Brain pericyte (primary cell): Measurements from ENCODE around the gene MTX1.

Experiments
- DNase-seq: peaks from one replicate; pipeline ENCODE4 v3.0.0-alpha.2; 2012; ENCODE audit warnings: low read depth, low spot score

The MTX1 gene

DNA sequence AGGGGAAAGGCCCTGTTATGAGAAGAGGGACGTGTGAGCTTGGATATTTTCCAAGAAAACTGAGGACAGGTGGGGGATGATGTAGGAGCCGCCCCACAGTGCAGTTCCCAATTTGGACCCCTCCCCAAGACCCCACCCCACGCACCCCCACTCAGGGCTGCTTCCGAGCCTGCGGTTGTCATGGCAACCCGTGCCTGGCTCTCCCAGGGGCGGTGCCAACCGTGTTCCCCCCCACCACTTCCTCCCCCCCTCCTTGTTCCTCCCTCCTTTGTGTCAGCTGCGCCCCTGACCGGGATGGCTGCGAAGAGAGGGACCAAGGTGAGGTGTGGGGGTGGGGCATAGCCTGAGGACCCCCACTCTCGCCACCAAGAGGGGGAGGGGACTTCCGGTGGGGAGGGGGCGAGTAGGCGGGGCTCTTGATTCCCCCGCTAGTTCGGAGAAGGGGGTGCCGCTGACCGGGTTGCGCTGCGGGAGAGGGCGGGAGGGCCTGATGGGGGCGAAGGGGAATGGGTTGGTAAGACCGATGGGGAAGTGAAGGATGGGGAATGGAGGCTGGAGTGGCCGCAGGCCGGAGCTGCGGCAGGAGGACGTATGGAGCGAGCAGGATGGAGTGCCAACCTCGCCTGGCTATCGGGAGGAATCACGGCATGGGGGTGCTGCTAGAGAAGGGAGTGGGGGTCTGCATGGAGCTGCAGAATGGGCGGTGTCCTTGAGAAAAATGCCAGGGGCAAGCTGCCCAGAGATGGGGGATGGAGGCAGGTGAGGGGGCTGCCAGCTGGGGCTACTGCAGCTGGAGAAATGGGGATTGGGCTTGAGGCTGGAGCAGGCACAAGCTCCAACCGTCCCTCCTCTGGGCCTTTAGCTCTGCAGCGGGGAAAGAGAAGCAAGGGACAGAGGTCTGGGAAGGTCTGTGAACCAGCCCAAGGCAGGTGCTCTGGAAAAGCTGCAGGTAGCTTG is 33.9 kb upstream of the MTX1 start:
- no peak for DNase-seq

DNA sequence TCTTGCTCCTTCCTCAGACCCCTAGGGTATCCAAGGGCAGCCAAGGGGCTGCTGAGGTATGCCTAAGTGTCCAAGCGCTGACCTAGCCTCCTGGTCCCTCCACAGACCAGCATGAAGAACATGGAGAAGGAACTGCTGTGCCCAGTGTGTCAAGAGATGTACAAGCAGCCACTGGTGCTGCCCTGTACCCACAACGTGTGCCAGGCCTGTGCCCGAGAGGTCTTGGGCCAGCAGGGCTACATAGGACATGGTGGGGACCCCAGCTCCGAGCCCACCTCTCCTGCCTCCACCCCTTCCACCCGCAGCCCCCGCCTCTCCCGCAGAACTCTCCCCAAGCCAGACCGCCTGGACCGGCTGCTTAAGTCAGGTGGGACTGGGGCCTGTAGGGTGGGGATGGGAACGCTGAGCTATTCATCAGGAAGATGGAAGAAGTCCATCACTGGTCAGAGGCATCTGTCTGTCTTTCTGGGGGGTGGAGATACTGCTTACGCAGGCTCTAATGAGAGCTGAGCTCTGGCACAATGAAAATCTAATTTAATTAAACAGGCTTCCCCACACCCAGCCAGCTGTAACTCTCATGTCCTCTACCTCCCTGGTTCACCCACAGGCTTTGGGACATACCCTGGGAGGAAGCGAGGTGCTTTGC is 33.1 kb upstream of the MTX1 start:
- no peak for DNase-seq

DNA sequence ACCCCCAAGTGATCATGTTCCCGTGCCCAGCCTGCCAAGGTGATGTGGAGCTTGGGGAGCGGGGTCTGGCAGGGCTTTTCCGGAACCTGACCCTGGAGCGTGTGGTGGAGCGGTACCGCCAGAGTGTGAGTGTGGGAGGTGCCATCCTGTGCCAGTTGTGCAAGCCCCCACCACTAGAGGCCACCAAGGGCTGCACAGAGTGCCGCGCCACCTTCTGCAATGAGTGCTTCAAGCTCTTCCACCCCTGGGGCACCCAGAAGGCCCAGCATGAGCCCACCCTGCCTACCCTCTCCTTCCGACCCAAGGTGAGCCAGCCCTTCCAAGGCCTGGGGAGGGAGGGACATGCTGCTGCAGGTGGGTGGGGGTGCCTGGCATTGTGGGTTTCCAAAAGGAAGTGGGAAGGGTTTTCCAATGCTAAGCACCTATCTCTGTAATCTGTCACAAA is 32.5 kb upstream of the MTX1 start:
- DNase-seq = no peak

DNA sequence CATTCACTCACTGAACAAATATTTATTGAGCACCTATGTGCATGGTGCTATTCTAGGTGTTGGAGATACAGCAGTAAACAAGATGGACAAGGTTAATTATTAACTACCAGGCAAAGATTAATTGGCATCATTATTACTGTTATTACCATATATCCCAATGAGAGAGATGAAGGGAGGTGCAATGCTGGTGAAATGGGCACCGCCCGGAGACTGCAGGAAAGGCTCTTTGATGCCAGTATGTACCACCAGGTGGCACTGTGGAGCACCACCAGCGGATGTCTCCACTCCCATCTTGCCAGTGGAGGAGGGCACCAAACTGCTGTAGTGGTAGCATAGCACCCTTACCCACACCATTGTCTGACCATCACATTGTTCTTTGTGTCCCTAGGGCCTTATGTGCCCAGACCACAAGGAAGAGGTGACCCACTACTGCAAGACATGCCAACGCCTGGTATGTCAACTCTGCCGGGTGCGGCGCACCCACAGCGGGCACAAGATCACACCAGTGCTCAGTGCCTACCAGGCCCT is 31.9 kb upstream of the MTX1 start:
- DNase-seq = no peak

DNA sequence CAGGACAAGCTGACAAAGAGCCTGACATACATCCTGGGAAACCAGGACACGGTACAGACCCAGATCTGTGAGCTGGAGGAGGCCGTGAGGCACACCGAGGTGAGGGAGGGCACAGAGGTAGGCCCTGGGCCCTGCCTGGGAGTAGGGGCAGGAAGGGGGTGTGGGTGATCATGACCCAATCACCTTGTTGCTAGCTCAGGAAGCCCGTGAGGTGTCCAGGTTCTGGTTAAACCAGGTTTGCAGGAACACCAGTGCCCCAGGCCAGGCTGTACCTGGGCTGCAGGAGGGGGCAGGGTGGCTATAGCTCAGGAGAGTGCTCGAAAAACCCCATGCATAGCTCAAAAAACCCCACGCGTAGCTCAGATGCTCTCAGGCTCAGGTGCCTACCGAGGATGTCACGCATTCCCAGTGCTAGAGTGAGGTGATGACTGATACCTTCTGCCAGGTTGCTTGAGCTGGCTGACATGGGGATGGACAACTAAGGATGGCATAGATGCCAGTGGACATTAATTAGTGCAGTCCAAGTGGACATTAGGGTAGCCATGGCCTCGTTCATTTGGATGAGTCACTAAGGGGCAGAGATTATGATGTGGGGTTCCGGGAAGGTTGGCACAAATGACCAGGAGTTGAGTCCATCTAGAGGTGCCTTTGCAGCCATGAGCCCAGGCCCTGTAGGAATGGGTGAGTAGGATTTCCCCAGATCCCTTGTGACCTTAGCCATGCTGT is 31.1 kb upstream of the MTX1 start:
- DNase-seq = no peak

DNA sequence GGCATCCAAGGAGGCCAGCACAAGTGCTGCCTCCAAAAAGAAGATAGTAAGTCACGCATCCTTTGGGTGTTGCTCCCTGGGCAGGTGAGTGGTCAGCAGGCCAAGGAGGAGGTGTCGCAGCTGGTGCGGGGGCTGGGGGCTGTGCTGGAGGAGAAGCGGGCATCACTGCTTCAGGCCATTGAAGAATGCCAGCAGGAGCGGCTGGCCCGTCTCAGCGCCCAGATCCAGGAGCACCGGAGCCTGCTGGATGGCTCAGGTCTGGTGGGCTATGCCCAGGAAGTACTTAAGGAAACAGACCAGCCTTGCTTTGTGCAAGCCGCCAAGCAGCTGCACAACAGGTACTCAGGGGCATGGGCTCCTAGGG is 30.6 kb upstream of the MTX1 start:
- DNase-seq = no peak

DNA sequence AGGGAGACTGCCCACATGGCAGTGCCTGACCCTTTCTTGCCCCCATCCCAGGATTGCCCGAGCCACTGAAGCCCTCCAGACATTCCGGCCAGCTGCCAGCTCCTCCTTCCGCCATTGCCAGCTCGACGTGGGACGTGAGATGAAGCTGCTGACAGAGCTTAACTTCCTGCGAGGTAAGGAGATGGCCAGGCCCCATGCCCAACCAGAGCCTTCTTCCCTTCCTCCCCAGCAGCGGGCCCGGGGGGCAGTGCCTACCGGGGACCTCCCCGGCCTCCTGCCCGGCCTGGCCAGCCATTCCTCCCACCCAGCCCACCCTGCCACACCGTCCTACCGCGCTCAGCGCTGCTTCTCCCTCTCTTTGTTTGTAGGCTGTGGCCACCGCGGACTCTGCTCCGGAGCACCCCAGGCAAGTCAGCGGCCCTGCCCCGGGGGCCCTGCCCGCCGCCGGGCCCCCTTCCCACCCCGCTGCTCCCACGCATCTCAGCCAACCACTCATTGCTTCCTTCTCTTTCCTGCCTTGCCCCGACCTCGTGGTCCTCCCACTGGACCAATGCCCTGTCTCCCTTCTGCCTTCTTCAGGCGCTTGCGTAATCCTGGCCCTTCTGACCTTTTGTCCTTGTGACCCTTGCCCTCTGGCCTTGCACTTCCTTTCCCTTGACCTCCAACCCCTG is 29.9 kb upstream of the MTX1 start:
- DNase-seq = no peak

DNA sequence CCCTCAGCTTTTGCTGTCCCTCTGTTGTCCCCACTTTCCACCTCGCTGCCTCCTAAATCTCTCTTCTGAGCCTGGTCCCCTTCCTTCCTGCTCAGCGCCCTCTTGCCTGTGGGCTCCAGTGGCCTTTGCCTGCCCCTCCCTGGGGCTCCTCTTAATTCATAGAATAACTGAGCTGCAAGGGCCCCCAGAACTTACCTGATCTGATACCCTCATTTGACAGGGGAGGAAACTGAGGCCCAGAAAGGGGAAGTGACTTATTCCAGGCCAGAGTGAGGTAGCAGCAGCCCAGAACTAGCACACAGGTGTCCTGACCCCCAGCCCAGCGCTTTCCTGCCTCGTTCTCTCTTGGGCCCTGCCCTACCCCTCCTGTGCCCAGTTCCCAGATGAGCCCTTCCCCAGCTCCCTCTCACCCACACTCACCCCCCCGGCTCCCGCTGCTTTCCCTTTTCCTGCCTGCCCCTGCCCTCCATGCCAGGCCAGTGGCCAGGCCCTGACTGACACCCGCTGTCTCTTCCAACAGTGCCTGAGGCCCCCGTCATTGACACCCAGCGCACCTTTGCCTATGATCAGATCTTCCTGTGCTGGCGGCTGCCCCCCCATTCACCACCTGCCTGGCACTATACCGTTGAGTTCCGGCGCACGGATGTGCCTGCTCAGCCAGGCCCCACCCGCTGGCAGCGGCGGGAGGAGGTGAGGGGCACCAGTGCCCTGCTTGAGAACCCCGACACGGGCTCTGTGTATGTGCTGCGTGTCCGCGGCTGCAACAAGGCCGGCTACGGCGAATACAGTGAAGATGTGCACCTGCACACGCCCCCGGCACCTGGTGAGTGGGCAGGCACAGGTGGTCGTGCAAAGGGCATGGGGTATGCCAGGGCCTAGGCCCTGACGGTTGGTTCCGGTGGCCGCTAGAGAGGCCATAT is 29.1 kb upstream of the MTX1 start:
- DNase-seq = no peak

DNA sequence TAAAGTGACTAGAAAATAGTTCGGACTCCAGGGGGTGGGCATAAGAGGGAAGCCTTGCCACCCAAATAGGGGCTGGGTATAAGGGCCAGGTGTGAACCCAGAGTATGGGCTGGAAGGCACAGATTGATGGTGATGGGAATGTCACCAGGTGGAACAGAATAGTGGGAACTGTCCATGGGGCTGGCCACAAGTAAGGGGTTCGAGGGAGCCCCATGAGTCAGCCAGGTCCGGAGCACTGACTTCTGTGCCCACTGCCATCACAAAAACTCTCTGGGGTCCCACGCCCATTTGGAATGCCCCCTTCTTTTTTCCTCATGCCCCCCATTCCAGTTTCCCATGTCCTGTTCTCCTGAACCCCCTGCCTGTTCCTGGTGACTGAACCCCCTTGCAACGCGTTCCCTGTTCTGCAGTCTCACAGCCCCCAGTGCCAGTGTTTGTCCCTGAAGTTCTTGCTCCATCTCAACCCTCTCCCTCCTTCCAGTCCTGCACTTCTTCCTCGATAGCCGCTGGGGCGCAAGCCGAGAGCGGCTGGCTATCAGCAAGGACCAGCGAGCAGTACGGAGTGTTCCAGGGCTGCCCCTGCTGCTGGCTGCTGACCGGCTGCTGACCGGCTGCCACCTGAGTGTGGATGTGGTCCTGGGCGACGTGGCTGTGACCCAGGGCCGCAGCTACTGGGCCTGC is 27.0 kb upstream of the MTX1 start:
- no peak for DNase-seq

DNA sequence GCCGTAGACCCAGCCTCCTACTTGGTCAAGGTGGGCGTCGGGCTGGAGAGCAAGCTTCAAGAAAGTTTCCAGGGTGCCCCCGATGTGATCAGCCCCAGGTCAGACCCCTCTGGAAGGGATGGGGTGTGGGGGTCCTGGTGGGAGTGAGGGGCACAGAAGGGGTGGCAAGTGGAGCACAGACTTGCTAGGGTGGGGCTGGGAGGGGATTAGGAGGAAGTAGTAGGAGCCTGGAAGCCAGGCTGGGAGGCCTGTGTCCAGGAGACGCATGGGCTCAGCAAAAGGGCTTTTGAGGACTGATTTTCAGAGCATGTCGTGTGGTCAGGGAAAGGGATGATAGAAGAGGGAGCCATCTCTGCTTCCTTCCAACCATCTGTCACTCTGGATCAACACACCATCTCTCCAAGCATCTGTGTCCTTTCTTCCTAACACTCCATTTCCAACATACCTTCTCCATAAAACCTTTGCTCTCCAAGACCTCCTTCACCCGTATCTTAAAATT is 26.4 kb upstream of the MTX1 start:
- no peak for DNase-seq

DNA sequence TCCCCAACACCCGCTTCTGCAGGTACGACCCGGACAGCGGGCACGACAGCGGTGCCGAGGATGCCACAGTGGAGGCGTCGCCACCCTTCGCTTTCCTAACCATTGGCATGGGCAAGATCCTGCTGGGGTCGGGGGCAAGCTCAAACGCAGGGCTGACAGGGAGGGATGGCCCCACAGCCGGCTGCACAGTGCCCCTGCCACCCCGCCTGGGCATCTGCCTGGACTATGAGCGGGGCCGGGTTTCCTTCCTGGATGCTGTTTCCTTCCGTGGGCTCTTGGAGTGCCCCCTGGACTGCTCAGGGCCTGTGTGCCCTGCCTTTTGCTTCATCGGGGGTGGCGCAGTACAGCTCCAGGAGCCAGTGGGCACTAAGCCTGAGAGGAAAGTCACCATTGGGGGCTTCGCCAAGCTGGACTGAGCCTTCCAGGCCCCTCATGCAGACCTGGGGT is 24.7 kb upstream of the MTX1 start:
- no peak for DNase-seq

DNA sequence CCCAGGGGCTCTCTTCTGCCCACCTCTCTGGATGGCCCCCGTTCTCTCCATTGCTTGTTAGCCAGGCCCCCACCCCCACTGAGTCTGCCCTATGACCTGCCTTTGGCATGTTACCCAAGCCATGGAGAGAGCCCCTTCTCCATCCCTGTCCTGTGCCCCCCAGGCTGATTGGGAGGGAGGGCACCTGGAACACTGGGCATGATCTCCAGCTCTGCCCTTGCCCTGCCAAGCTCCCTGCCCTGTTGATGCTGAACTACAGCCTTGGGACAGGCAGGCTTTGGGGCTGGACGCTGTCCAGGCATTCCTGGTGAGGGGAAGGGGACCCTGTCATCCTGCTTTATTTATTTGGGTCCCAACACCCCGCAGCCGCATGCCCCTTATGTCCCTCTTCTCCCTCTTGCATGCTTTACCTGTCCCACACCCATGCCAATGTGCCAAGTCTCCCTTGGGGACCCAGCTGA is 24.1 kb upstream of the MTX1 start:
- DNase-seq = no peak

DNA sequence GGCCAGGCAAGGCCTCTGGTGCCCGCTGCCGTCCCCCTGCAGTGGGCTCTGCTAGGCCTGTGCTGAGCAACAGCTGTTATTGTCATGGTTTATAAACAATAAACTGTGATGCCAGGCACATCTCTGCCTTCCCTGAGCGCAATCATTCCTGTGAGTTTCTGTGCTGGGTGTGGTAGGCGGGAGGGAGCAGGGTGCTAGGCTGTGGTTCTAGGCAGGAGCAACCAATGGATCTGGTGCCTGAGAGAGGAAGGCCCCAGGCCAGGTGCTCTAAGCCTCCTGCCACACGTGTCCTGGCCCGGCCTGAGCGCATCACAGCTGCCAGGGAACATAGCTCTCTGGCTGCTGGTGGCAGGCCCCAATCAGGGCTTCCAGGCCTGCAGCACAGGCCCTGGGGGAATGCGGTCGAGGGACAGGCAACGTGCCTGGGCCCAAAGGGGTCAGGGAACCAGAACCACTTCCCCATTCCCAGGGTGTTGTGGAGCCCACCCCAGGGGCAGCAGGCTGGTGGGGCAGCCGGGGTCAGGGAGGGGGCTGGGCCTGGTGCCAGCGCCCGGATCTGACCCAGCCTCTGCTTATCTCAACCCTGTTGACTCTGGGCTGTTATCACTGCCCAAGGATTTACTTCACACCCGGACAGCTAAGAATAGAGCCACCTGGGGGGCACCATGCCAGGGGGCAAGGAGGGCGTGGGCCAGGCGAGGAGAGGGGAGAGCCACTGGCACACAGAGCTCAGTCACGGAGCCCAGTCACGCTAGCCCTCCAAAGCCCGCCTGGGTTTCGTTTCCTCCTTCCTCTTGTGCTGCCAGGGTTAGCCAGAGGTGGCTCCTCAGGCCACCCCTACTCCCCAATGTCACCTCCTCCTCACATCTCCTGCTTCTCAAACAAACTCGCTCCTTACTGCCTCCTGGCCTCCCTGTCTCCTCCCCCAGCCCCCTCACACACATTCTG is 23.4 kb upstream of the MTX1 start:
- no peak for DNase-seq

DNA sequence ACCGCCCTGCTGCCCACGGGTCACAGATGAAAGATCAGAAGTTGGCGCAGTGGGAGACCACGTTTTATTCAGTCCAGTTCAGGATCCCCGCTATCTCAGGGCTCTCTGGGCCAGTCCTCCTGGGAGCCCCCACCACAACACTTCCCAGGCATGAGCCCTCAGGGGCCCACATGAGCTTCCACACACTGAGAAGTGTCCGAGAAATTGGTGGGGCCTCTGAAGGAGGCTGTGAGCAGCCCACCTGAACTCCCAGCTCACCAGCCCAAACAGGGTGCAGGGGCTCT is 22.8 kb upstream of the MTX1 start:
- DNase-seq = no peak

DNA sequence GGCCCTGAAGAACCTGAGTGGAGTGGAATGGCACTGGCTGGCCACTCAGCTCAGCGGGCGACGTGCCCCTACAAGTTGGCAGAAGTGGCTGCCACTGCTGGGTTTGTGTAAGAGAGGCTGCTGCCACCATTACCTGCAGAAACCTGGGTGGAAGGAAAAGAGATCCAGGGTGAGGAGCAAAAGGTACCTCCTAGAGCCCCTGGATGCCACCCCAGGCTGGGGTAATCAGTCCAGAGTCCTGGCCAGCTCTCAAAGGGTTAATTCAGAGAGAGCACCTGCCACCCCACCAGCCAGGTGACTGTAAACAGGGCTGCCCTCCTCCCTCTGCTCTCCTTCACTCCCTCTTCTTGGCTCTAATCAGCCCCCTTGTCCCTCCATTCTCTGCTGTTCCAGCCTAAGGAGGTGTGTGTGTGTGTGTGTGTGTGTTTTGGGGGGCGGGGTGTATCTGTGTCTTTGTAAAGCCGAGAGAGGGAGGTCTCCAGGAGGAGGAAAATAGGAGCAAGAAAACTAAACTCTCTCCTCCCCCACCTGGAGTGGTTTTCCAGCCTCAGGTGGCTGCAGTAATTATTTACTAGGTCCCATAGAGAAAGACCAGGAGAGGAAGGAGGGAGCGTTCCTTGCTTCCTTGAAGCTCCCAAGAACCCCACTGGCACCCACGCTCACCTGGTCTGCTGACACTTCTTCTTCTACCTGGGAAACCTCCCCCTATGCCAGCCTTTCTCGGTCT is 22.3 kb upstream of the MTX1 start:
- DNase-seq = no peak

DNA sequence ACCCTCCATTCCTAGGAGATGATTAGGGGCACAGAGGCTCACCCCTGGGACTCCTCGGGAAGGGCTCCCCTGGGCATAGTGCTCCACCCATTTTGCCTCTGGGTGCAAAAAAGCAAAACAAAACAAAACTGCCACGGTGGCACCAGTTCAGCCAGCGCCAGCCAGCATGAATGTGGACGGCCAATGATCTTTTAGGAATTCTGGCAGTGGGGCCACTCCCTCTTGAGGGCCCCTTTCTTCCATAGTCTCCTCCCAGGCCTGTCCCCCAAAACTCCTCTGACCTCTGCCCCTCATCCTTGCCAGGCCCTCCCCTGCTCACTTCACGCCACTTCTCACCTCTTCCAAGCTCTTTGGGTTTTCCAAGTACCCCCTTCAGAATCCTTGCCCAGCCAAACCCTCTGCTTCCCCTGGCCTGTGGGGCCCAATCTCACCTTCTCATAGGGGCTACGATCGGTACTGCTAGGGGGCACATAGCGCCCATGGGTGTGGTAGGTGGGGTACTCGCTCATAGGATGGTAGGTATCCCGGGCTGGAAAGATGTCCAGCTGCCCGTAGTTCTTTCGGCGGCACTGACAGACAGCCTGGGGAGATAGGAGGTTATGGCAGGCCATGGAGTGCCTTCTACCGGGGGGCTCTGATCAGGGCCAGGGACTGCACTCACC is 21.6 kb upstream of the MTX1 start:
- DNase-seq = no peak

DNA sequence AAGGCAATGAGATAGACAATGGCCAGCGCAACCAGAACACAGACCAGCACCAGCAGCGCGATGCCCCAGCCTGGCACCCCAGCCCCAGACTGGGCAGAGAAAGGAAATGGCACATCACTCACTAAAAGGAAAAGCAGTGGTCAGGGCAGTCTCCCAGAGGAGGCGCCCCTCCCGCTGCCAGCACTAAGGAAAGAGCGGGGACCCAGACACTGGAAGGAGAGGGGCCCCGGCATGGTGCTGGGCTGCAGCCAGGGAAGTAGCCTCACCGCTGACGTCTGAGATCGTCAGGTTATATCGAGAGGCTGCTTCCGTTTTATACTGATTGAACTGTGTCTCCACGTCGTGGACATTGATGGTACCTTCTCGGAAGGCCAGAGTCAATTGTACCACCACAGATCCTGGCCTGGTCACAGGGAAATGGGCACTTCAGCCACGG is 21.0 kb upstream of the MTX1 start:
- DNase-seq = no peak
